NCI-H510A treated with DMSO at 0.1 percent for 48 hours (cell line): ENCODE data around the gene GULP1.

ENCODE experiments used
- DNase-seq: peaks from one replicate; lab custom pipeline; 2025; lab: John Stamatoyannopoulos, UW

The GULP1 gene

DNA sequence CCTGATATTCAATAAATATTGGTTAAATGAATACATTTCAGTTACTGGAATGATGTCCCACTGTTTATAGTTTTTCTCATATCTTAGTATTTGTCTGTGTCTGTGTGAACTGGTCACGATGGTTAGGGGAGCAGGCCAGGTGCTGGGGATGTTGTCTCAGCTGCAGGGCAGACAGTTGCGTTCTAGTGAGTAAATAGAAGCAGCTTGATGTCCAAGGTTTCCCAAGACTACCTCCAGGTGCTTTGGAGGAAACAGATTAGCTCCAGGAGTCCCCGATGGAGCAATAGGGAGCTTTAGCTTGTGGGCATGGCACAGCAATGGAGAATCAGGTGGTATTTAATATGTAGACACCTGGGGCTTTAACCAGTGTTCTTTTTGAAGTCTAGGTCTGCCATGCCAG, 75.5 kb downstream of the GULP1 start:
- peak; percentile 69 for DNase-seq

DNA sequence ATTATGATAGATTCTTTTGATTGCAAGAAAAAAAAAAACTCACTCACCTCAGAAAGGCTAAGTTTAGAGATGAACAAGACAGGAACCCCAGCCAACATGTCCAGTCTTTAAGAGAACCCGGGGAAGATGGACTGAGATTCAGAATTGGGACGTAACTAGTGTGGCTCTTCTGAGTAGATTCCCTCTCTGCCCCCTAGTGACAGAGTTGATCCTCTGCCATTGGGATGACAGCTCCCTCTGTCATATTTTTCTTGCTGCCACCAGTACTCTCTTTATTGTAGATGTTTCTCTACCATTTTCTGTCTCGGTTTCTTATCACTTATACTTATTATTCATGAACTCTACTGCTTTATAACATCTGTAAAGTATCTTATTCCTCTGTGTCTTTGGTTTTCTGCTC, 77.7 kb downstream of the GULP1 start:
- peak; percentile 24 for DNase-seq

GRCh38 chr2:188378371-188378950, 86.8 kb downstream of the GULP1 start:
- peak; percentile 22 for DNase-seq

- DNase-seq, result no peak
These were observed 88.1 kb downstream of the GULP1 start for GRCh38 chr2:188379748-188380147.

- DNase-seq, result no peak
These were observed 88.6 kb downstream of the GULP1 start for GRCh38 chr2:188380280-188380679.

GRCh38 chr2:188381614-188382013, 89.9 kb downstream of the GULP1 start:
- no peak for DNase-seq

GRCh38 chr2:188382107-188382506, 90.4 kb downstream of the GULP1 start:
- no peak for DNase-seq

DNA sequence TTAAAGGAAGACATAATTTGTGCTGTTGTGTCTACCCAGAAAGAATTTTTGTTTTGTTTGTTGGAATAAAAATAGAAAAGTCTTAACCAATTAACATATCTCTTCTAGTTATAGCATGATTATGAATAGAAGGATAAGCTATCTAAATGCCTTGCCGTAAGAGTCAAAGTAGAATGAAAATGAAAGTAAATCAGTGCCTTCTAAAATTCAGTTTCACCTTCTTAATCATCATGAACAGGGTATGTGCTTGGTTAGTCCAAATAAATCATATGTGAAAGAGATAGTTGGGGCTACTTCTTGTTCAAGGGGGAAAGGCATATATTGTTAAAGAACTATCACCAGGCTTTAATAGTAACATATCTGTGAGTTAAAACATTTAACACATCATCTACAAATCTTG, 91.5 kb downstream of the GULP1 start:
- no peak for DNase-seq

DNA sequence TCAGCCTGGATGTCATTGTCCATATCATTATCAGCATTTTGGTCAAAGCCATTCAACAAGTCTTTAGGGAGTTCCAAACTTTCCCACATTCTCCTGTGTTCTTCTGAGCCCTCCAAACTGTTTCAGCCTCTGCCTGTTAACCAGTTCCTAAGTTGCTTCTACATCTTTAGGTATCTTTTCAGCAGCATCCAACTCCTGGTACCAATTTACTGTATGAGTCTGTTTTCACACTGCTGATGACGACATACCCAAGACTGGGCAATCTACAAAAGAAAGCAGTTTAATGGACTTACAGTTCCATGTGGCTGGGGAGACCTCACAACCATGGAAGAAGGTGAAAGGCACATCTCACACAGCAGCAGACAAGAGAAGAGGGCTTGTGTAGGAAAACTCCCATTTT, 94.2 kb downstream of the GULP1 start:
- DNase-seq, result no peak

DNA sequence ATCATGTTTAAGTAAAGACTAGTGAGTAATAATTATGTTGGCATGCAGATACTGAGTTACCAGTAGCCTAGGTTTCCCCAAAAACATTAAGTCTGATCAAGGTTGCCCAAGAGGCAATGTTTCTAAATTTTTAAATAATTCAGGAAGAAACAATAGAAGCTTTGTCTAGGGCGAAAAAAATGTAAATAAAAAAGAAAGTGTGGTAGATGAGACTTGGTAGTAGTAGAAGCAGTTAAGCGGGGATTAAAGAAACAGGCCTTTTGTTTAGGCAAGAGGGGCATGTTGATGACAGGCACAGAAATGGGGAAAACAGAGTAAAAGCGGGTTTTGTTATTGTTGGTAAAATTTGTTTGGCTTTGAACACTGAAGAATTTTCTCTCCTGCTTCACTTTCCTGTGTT, 97.2 kb downstream of the GULP1 start:
- DNase-seq, result no peak

GRCh38 chr2:188391354-188391753, 99.7 kb downstream of the GULP1 start:
- no peak for DNase-seq

DNA sequence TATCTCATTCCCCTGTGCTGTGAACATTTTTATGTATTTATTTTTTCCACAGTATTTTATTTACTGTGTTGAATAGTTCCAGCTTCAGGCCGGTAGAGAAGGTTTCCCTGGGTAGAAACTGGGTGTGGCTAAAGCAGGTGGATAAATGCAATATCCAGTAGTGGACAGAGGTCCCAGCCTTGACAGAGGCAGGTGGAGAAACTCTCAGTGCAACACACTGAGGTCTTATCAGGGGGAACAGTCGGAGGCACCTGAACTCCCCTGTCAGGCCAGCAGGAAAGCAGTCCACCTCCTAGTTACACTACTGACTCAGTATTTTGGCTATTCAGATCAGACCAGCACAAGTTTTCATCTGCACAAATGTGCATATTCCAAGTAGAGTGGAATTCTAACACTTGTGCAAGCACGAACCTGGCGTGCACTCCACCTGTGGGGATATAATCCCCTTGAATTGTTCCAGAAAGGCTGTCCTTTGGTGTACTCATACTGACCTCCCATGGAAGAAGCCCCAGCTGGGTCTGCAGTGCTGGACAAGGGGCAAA, 103.3 kb downstream of the GULP1 start:
- DNase-seq, result no peak

GRCh38 chr2:188395903-188396689, 104.4 kb downstream of the GULP1 start:
- no peak for DNase-seq

- no peak for DNase-seq
These were observed 107.5 kb downstream of the GULP1 start for GRCh38 chr2:188399159-188399558.

DNA sequence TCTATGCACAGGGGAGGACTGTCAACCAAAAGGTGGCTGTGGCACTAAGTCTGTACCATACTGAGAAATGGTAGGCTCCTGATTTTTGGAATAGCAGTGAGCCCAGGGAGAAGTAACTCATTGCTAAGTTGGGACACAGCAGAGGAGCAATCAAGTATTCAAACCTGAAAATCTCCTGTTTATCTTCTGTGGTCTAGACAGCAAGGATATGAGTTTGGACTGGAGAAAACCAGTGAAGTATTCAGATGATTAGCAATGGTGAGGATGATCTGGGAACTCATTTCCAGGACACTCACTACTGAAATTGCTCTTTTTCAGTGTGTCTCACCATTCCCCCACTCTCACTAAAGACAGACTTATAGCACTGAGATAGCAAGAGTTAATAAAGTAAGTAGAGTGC, 112.0 kb downstream of the GULP1 start:
- no peak for DNase-seq

GRCh38 chr2:188404341-188405004, 112.8 kb downstream of the GULP1 start:
- no peak for DNase-seq

DNA sequence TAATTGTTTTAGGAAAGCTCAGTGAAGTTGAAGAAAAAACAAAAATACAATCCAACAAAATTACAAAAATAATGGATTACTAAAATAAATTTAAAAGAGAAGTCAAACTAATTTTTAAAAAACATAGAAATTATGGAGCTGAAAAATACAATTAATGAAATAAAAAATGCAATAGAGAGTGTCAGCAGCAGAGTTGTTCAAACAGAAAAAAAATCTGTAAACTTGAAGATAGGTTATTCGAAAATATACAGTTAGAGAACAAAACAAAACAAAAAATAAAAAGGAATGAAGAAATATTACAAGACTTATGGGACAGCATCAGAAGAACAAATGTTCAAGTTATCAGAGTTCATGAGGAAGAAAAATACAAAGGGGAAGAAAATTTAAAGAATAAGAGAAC, 114.7 kb downstream of the GULP1 start:
- DNase-seq, result no peak

DNA sequence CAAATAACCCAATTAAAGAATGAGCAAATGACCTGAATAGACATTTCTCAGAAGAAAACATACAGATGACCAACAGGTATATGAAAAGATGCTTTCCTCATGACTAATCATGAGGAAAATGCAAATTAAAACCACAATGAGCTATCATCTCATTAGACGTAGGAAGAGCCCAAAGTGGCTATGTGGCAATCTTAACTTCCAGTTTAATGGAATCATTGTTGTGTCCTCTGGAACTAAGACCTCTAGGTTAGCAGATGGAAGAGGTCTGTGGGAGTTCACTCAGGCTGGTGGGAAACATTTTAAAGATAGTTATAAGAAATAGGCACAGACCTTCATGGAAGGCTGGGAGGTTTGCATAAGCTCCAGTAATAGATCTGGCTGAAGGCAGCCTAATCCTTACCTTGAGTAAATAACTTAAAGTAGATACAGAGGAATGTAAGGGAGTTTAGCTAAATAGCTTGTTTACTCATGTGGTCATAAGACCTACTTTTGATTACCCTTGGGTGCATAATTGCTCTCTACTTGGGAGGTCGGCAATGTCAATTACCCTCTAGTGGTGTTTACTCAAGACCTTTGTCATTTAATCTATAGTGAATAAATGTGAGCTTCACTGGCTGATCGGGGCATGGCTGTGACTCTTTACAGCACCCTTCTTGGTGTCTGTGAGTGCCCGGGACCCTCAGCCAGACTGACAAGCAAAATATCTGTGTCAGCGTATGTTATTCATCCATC, 119.0 kb downstream of the GULP1 start:
- no peak for DNase-seq

GRCh38 chr2:188412190-188412589, 120.5 kb downstream of the GULP1 start:
- no peak for DNase-seq

DNA sequence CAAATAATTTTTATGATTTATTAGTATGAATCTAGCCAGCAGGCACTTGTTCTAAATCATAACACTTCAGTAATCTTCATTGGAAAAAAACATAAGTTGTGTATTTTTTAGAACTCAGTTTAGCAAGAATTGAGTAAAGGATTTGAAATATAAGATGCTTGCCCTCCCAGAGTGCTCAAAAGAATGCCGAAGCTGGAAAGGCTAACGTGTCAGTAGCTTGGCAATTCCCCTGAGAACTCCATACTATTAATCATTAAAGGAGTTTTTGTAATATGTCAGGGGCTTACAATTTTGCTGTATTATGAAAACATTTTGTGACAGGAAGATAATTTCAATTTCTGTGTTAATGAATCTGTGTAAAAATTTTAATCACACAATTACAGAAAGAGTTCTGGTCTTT, 122.7 kb downstream of the GULP1 start:
- no peak for DNase-seq

DNA sequence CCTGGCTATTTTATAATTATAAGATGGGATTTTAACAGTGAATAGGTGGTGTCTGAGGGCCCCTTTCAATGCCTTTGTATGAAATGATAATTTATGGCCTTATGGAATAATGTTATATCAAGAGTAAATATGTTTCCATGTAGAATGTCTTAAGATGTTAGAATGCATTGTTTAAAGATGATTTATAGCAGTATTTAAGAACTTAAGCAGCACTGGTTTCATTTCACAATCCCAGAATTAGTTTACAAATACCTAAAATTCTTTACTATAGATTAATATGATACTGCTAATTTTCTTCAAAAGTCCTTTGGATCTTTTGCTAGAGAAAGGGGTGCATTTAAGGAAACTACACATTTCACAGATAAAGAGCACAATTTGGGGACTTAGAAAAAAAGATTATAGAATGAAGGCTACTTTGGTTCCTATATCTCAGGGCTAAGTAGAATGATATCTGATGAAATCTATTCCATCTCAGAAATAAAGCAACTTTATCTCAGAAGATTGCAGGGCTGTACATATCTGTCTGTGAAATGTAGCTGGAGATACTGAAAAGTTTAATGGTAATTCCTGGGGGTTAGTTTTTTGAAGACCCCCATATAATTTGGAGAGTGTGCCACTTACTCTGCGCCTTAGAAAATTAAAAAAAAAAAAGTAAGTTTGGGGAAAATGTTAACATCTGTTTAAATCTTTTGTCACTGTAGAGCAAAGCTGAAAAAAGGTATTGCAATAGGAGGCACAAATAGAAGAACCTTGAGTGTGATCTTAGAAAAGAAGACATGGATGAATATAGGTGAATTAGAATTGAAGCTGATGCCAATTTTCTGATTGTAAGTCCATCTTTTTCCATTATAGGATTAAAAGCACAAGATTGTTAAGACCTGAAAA, 123.4 kb downstream of the GULP1 start:
- no peak for DNase-seq

- no peak for DNase-seq
These were observed 124.0 kb downstream of the GULP1 start for GRCh38 chr2:188415754-188416083.
